Measurements from ENCODE around the gene PKN1. TPM values are rescaled to one million over a fixed set of nuclear protein-coding genes. Genes with fewer than 3 reads are reported as not detected.
A peak's percentile ranks its signal among the peaks of the same experiment; 100 is the strongest.

PKN1 gene
- total and polyA plus RNA-seq, 8 donors, result 42.0 to 268 (median 87.9) TPM

DNA sequence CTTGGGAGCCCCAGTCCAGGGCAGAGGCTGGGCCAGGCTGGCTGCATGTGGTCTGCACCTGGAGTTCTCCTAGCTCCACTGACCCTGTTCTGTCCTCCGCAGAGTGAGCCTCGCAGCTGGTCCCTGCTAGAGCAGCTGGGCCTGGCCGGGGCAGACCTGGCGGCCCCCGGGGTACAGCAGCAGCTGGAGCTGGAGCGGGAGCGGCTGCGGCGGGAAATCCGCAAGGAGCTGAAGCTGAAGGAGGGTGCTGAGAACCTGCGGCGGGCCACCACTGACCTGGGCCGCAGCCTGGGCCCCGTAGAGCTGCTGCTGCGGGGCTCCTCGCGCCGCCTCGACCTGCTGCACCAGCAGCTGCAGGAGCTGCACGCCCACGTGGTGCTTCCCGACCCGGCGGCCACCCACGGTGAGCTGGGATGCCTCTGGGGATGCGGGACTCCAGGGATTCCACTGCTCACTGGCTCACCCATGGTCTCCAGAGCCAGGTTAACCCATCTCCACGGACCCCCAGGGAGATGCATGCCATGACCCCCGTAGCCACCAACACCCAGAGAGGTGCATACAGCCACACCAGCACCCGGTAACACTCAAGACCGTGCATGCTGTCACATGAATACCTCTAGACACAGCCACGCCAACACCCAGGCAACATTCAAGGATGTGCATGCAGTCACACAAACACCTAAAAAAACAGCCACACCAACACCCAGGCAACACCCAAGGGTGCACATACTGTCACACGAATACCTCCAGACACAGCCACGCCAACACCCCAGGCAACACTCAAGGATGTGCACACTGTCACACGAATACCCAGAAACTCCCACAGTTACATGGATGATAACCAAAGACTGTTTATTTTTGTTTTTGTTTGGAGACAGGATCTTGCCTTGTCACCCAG, 8.2 kb downstream of the PKN1 start:
- Histone ChIP-seq H3K27ac (peak overlapping the region in 2 of 5 donors; percentile 60 to 81), H3K27me3 (no peaks in the 10 kb centered on the region), H3K4me3 (peak overlapping the region in 1 of 4 donors; percentile 42), H3K9me3 (no peaks in the 10 kb centered on the region), H3K36me3 (peaks cover 49 to 66% (median 59%) of the 10 kb centered on the region in 4 donors), H3K4me1 (peaks cover 16 to 46% (median 31%) of the 10 kb centered on the region in 4 donors)
- intact Hi-C loops (cut with DNase I; ENCODE audit: low total_unique reads), result no loop called here
- 82 to 91% (median 89%) methylated on average over 21 to 34 of the region's 34 CpGs for WGBS, 5 donors
- no peak for DNase-seq
- TF ChIP-seq POLR2A (IDR thresholded peaks at IDR 0.05) (no peak), EP300 (IDR thresholded peaks at IDR 0.05) (no peak), POLR2AphosphoS5 (IDR thresholded peaks at IDR 0.05) (no peak)
- TF ChIP-seq, protein P1, sequence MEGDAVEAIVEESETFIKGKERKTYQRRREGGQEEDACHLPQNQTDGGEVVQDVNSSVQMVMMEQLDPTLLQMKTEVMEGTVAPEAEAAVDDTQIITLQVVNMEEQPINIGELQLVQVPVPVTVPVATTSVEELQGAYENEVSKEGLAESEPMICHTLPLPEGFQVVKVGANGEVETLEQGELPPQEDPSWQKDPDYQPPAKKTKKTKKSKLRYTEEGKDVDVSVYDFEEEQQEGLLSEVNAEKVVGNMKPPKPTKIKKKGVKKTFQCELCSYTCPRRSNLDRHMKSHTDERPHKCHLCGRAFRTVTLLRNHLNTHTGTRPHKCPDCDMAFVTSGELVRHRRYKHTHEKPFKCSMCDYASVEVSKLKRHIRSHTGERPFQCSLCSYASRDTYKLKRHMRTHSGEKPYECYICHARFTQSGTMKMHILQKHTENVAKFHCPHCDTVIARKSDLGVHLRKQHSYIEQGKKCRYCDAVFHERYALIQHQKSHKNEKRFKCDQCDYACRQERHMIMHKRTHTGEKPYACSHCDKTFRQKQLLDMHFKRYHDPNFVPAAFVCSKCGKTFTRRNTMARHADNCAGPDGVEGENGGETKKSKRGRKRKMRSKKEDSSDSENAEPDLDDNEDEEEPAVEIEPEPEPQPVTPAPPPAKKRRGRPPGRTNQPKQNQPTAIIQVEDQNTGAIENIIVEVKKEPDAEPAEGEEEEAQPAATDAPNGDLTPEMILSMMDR (IDR thresholded peaks at IDR 0.05), result no peak

DNA sequence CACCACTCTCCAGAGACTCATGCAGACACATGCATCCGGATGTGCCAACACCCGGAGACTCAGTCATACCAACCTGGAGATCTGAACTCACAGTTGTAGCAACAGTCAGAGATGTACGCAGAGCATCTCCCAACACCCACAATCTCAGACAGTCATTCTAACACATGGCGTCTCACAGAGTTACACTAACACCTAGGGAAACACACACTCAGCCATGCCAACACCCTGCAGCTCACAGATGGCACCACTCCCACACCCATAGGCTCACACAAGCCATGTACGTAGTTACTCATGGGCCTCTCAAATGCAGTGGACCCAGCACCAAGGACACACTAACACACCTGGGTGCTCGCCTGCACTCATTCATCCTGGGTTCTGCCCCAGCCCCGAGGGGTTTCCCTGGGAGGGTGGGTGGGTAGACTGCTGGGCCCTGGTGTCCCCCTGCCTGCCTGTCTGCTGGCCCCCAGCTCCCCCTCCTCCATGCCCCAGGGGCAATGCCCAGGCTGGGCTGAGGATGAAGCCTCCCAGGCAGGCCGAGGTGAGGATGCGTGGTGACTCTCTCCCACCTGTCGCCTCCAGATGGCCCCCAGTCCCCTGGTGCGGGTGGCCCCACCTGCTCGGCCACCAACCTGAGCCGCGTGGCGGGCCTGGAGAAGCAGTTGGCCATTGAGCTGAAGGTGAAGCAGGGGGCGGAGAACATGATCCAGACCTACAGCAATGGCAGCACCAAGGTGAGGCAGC, 10.0 kb downstream of the PKN1 start:
- intact Hi-C loops (cut with DNase I; ENCODE audit: low total_unique reads), result no loop called here
- 90 to 97% (median 96%) methylated on average over 14 to 16 of the region's 16 CpGs for WGBS, 5 donors
- H3K36me3 ChIP-seq, result peaks cover 67 to 74% (median 73%) of the 10 kb centered on the region in 4 donors
- no peak for DNase-seq
- H3K27me3 ChIP-seq, result no peaks in the 10 kb centered on the region
- no peak overlapping the region for H3K4me3 ChIP-seq
- H3K4me1 ChIP-seq, result peaks cover 16 to 37% (median 28%) of the 10 kb centered on the region in 4 donors
- no peaks in the 10 kb centered on the region for H3K9me3 ChIP-seq
- TF ChIP-seq EP300 (IDR thresholded peaks at IDR 0.05), result no peak
- no peak for TF ChIP-seq POLR2AphosphoS5 (IDR thresholded peaks at IDR 0.05)
- TF ChIP-seq POLR2A (IDR thresholded peaks at IDR 0.05), result no peak
- TF ChIP-seq, protein P1 (IDR thresholded peaks at IDR 0.05), result no peak
- no peak overlapping the region for H3K27ac ChIP-seq

DNA sequence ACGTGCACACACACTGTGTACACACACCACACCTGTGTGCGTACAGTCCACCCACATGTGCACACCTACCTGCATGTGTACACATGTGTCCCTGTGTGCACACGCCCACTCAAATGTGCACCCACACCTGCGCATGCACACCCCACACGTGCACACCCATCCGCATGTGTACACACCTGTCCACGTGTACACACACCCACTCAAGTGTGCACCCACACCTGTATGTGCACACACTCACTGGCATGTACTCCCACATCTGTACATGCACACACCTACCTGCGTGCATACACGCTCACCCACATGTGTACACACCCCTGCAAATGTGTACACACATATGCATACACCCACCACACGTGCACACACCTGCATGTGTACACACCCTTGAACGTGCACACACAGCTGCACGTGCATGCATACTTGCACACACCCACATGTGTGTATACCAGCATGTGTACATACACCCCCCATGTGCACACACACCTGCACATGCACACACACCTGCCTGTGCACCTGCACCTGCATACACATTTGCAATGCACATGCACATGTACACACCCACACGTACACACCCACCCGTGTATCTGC, 10.6 kb downstream of the PKN1 start:
- 87 to 96% (median 93%) methylated on average over 14 of the region's 14 CpGs for WGBS, 5 donors

More for the DNA sequence above, 10.6 kb downstream of the PKN1 start:
- no peak for DNase-seq
- Histone ChIP-seq H3K9me3 (no peaks in the 10 kb centered on the region), H3K27me3 (no peaks in the 10 kb centered on the region), H3K4me3 (no peak overlapping the region), H3K27ac (no peak overlapping the region), H3K36me3 (peaks cover 73 to 80% (median 79%) of the 10 kb centered on the region in 4 donors), H3K4me1 (peaks cover 13 to 30% (median 24%) of the 10 kb centered on the region in 4 donors)
- intact Hi-C loops (cut with DNase I; ENCODE audit: low total_unique reads), result no loop called here
- TF ChIP-seq, protein P1 (IDR thresholded peaks at IDR 0.05), result no peak
- no peak for TF ChIP-seq POLR2AphosphoS5 (IDR thresholded peaks at IDR 0.05)
- no peak for TF ChIP-seq POLR2A (IDR thresholded peaks at IDR 0.05)
- TF ChIP-seq EP300 (IDR thresholded peaks at IDR 0.05), result no peak

All from stomach (tissue), 9 donors.